Type B pancreatic cell (in vitro differentiated cells): ENCODE measurements around the gene CRACR2A. TPM values are rescaled to one million over a fixed set of nuclear protein-coding genes. Genes with fewer than 3 reads are reported as not detected.

Experiments
- DNase-seq: peaks from one replicate; pipeline ENCODE4 v3.0.0; 2021; ENCODE audit warnings: mixed read lengths; ENCODE audit not compliant: unreplicated experiment; ENCODE audit errors: extremely low spot score
- H3K27ac Mint-ChIP-seq: 2 replicates; pipeline ENCODE4 v1.8.0; 2021; ENCODE audit warnings: mild to moderate bottlenecking, mixed read lengths
- H3K27me3 Mint-ChIP-seq: 2 replicates; pipeline ENCODE4 v1.8.0; 2021; ENCODE audit warnings: mixed read lengths
- H3K36me3 Mint-ChIP-seq: 2 replicates; pipeline ENCODE4 v1.8.0; 2021; ENCODE audit warnings: mixed read lengths
- H3K4me1 Mint-ChIP-seq: one replicate; pipeline ENCODE4 v1.8.0; 2021; ENCODE audit warnings: mixed read lengths; ENCODE audit not compliant: unreplicated experiment
- H3K4me3 Mint-ChIP-seq: 2 replicates; pipeline ENCODE4 v1.8.0; 2021; ENCODE audit warnings: mild to moderate bottlenecking, mixed read lengths
- H3K9me3 Mint-ChIP-seq: 2 replicates; pipeline ENCODE4 v1.8.0; 2021; ENCODE audit warnings: mixed read lengths
- CTCF ChIP-seq: fragments of 200-600 bp; sonication (generic); conservative IDR thresholded peaks from 2 replicates; pipeline ENCODE4 v1.5.0; 2021; ENCODE audit warnings: antibody characterized with exemption, mild to moderate bottlenecking
- total RNA-seq: library from RNA; stranded (reverse); gene quantifications from 2 replicates; pipeline ENCODE4 v1.2.1, GENCODE V29; 2021; ENCODE audit warnings: low replicate concordance

CRACR2A gene
- total RNA-seq, 1 donor from 2014 or later = 1.9 TPM

- no peak for DNase-seq
- peaks cover 26% of the 10 kb centered on the region for H3K27me3 Mint-ChIP-seq
- no peak for TF ChIP-seq CTCF
- H3K4me3 Mint-ChIP-seq = no peak overlapping the region
- H3K4me1 Mint-ChIP-seq = no peaks in the 10 kb centered on the region
- no peaks in the 10 kb centered on the region for H3K9me3 Mint-ChIP-seq
- no peaks in the 10 kb centered on the region for H3K36me3 Mint-ChIP-seq
- no peak overlapping the region for H3K27ac Mint-ChIP-seq
These were observed 184.2 kb downstream of the CRACR2A start for GRCh38 chr12:3568695-3569094.

- no peak for DNase-seq
- Mint-ChIP-seq H3K9me3 (no peaks in the 10 kb centered on the region), H3K4me1 (no peaks in the 10 kb centered on the region), H3K36me3 (no peaks in the 10 kb centered on the region), H3K27ac (no peak overlapping the region), H3K4me3 (peak overlapping the region; percentile 12), H3K27me3 (peaks cover 30% of the 10 kb centered on the region)
- no peak for TF ChIP-seq CTCF
These were observed 186.9 kb downstream of the CRACR2A start for GRCh38 chr12:3565985-3566384.

Other genes starting within 250 kb of the CRACR2A start
- 14.4 and 14.5 TPM in 2 replicates for gene PARP11, start 120.3 kb upstream of the CRACR2A start, total RNA-seq